Right atrium auricular region (tissue), 2 donors: ENCODE results near the gene THG1L. TPM values are rescaled to one million over a fixed set of nuclear protein-coding genes. Genes with fewer than 3 reads are reported as not detected.

Source experiments
- DNase-seq: peaks from one replicate; pipeline ENCODE4 v3.0.0-alpha.2; 2019; ENCODE audit warnings: low spot score
- H3K27ac ChIP-seq, 2 donors: fragments of 200-600 bp; sonication (generic); 1 replicate in 1 of 2; 2 replicates in 1 of 2; pipeline ENCODE4 v1.5.1; 2016 to 2019
- H3K27me3 ChIP-seq, 2 donors: fragments of 200-600 bp; sonication (generic); one replicate each; pipeline versions ENCODE4 v1.5.1 to v1.6.0; 2017 to 2019
- H3K36me3 ChIP-seq: fragments of 200-600 bp; sonication (generic); one replicate; pipeline ENCODE4 v1.5.1; 2016
- H3K4me1 ChIP-seq, 2 donors: fragments of 200-600 bp; sonication (generic); one replicate each; pipeline versions ENCODE4 v1.5.1 to v1.6.0; 2017 to 2019
- H3K4me3 ChIP-seq, 2 donors: fragments of 200-600 bp; sonication (generic); 1 replicate in 1 of 2; 2 replicates in 1 of 2; pipeline ENCODE4 v1.5.1; 2017 to 2019; ENCODE audit warnings: mild to moderate bottlenecking in 1 of 2, moderate library complexity in 1 of 2
- H3K9me3 ChIP-seq, 2 donors: fragments of 200-600 bp; sonication (generic); one replicate each; pipeline ENCODE4 v1.5.1; 2019
- CTCF ChIP-seq, 2 donors: fragments of 200-600 bp; sonication (generic); IDR thresholded peaks; one replicate each; pipeline ENCODE4 v1.5.1; 2019; ENCODE audit warnings: antibody characterized with exemption in 2 of 2
- total RNA-seq, 2 donors: library from RNA; depleted of rRNA; stranded (reverse); fragments of >200 nt; gene quantifications; one replicate each; pipeline ENCODE4 v1.1.0, GENCODE V29; 2016

The THG1L gene
- total RNA-seq, 2 donors from 2014 or later, result 4.5 to 4.8 TPM

- TF ChIP-seq CTCF (IDR thresholded peaks at IDR 0.05), result no peak
- Histone ChIP-seq H3K4me3 (no peak overlapping the region), H3K36me3 (peaks cover 32% of the 10 kb centered on the region), H3K4me1 (peaks cover 0 to 7% of the 10 kb centered on the region in 2 donors), H3K9me3 (no peaks in the 10 kb centered on the region), H3K27me3 (no peaks in the 10 kb centered on the region), H3K27ac (no peak overlapping the region)
- no peak for DNase-seq
These were observed 1.5 kb downstream of the THG1L start for GRCh38 chr5:157732596-157733262.

GRCh38 chr5:157734436-157734835, 3.2 kb downstream of the THG1L start:
- Histone ChIP-seq H3K27me3 (no peaks in the 10 kb centered on the region), H3K9me3 (no peaks in the 10 kb centered on the region), H3K4me3 (no peak overlapping the region), H3K36me3 (peaks cover 39% of the 10 kb centered on the region), H3K4me1 (peaks cover 0 to 7% of the 10 kb centered on the region in 2 donors), H3K27ac (no peak overlapping the region)
- DNase-seq, result no peak
- TF ChIP-seq CTCF (IDR thresholded peaks at IDR 0.05), result no peak

- DNase-seq, result no peak
- H3K4me1 ChIP-seq, result peaks cover 0 to 7% of the 10 kb centered on the region in 2 donors
- H3K27me3 ChIP-seq, result no peaks in the 10 kb centered on the region
- H3K27ac ChIP-seq, result no peak overlapping the region
- H3K36me3 ChIP-seq, result peaks cover 39% of the 10 kb centered on the region
- no peaks in the 10 kb centered on the region for H3K9me3 ChIP-seq
- no peak overlapping the region for H3K4me3 ChIP-seq
- no peak for TF ChIP-seq CTCF (IDR thresholded peaks at IDR 0.05)
These were observed 4.8 kb downstream of the THG1L start for GRCh38 chr5:157735991-157736390.

GRCh38 chr5:157739388-157740228, 8.4 kb downstream of the THG1L start:
- Histone ChIP-seq H3K27ac (no peak overlapping the region), H3K27me3 (no peaks in the 10 kb centered on the region), H3K36me3 (peaks cover 31% of the 10 kb centered on the region), H3K4me1 (peaks cover 0 to 11% of the 10 kb centered on the region in 2 donors), H3K4me3 (no peak overlapping the region), H3K9me3 (no peaks in the 10 kb centered on the region)
- TF ChIP-seq CTCF (IDR thresholded peaks at IDR 0.05), result no peak
- no peak for DNase-seq

GRCh38 chr5:157740229-157740610, 9.0 kb downstream of the THG1L start:
- peaks cover 25% of the 10 kb centered on the region for H3K36me3 ChIP-seq
- no peaks in the 10 kb centered on the region for H3K9me3 ChIP-seq
- TF ChIP-seq CTCF (IDR thresholded peaks at IDR 0.05), result peak in 1 of 2 donors; percentile 45
- DNase-seq, result no peak
- no peak overlapping the region for H3K27ac ChIP-seq
- H3K4me3 ChIP-seq, result no peak overlapping the region
- H3K4me1 ChIP-seq, result peaks cover 0 to 17% of the 10 kb centered on the region in 2 donors
- H3K27me3 ChIP-seq, result no peaks in the 10 kb centered on the region
